Activated CD4-positive, alpha-beta memory T cell treated with anti-CD3 and anti-CD28 coated beads for 36 hours (primary cell): ENCODE measurements around the gene SMYD3. TPM values are rescaled to one million over a fixed set of nuclear protein-coding genes. Genes with fewer than 3 reads are reported as not detected.

Experiments
- CTCF ChIA-PET: fragments of 350-600 bp; sonication (Branson Sonifier 250); formaldehyde crosslinking; loops from one replicate; lab custom pipeline; 2021; ENCODE audit warnings: antibody characterized with exemption, inconsistent platforms; lab: Charles Lee
- POLR2A ChIA-PET: fragments of 350-600 bp; sonication (Branson Sonifier 250); formaldehyde crosslinking; loops from one replicate; lab custom pipeline; 2021; ENCODE audit warnings: antibody characterized with exemption; lab: Charles Lee
- DNase-seq: peaks from one replicate; pipeline ENCODE4 v3.0.0-alpha.2; 2020
- H3K27ac Mint-ChIP-seq: one replicate; pipeline ENCODE4 v1.8.0; 2021; ENCODE audit warnings: mixed read lengths
- H3K27me3 Mint-ChIP-seq: one replicate; pipeline ENCODE4 v1.8.0; 2021; ENCODE audit warnings: mixed read lengths
- H3K36me3 Mint-ChIP-seq: one replicate; pipeline ENCODE4 v1.8.0; 2021; ENCODE audit warnings: mixed read lengths
- H3K4me1 Mint-ChIP-seq: one replicate; pipeline ENCODE4 v1.8.0; 2021; ENCODE audit warnings: low read depth, mixed read lengths
- H3K4me3 Mint-ChIP-seq: one replicate; pipeline ENCODE4 v1.8.0; 2021; ENCODE audit warnings: mild to moderate bottlenecking, mixed read lengths
- H3K9me3 Mint-ChIP-seq: one replicate; pipeline ENCODE4 v1.8.0; 2021; ENCODE audit warnings: mixed read lengths
- intact Hi-C: fragments of 100-400 bp; cut with micrococcal nuclease; formaldehyde crosslinking; loops from one replicate; pipeline ENCODE4 v1.15.1; 2023
- total RNA-seq, 2 experiments: library from RNA; stranded (reverse); gene quantifications; one replicate each; pipeline ENCODE4 v1.2.3, GENCODE V29; 2021

Gene SMYD3
- total RNA-seq, 2 experiments from 2014 or later: 16.6 to 20.2 TPM

DNA sequence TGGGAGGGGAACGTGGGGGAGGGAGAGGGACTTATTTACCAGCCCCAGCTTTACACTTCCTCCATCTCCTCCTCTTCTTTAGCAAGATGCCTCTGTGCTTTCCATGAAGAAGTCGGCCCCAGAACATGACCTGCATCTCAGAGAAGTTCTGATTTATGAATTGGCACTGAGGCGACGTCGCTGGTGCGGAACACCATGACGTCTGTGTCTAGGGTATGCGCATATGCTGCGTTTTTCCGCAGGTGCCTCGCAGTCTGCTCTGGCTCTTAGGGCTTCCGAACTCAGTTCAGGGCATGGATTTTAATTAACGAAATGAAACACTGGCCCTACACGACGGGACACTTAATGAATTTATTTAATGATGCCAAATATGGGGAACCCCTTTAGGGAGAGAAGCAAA lies 510.3 kb downstream of the SMYD3 start:
- Mint-ChIP-seq H3K36me3 (no peaks in the 10 kb centered on the region), H3K9me3 (no peaks in the 10 kb centered on the region), H3K4me1 (no peaks in the 10 kb centered on the region), H3K27me3 (no peaks in the 10 kb centered on the region), H3K4me3 (no peak overlapping the region), H3K27ac (no peak overlapping the region)
- POLR2A ChIA-PET: no interaction called here
- CTCF ChIA-PET: no interaction called here
- DNase-seq: no peak
- intact Hi-C loops: no loop called here

DNA sequence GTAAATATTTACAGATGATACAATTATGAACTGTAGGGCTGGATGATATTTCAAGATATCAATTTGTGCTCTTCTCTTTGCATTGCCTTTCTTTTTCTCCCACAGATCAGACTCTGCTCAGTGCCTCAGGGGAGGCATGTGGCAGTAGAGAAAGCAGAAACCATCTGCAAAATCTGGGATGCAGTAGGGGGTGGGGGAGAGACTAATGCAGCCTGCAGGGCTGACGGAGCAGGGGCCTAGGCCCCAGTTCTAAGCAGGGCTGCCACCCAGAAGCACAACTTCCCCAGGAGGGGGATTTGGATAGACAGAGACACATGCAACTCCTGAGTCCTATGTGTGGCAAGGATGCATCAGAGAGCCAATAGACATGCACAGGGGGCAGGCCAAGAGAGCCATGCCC lies 511.6 kb downstream of the SMYD3 start:
- POLR2A ChIA-PET: no interaction called here
- intact Hi-C loops: no loop called here

DNA sequence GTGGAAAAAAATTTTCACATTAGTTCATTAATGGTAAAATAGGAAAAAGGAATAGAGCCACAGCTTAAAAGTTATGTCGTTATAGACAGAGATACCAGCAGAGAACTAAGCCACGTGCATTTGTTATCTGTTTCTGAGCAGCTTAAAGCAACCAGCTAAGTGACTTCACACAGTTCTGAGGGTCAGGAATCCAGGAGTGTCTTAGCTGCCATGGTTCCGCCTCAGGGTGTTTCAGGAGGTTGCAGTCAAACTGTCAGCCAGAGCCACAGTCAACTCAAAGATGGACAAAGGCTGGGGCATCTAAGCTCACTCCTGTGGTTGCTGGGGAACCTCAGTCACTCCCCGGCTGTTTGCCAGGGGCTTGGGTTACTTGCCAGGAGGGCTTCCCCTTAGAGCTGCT lies 515.8 kb downstream of the SMYD3 start:
- POLR2A ChIA-PET: interaction anchor here (0.6 kb wide), 1 partner anchor 194 kb away, joined by 3 read pairs; no protein-coding TSS in a partner anchor
- H3K4me3 Mint-ChIP-seq: no peak overlapping the region
- no peaks in the 10 kb centered on the region for H3K27me3 Mint-ChIP-seq
- DNase-seq: no peak
- no peaks in the 10 kb centered on the region for H3K9me3 Mint-ChIP-seq
- H3K27ac Mint-ChIP-seq: no peak overlapping the region
- H3K36me3 Mint-ChIP-seq: no peaks in the 10 kb centered on the region
- H3K4me1 Mint-ChIP-seq: no peaks in the 10 kb centered on the region
- intact Hi-C loops: no loop called here
- CTCF ChIA-PET: no interaction called here

More for the DNA sequence above, 511.6 kb downstream of the SMYD3 start:
- Mint-ChIP-seq H3K4me3 (no peak overlapping the region), H3K4me1 (no peaks in the 10 kb centered on the region), H3K27ac (no peak overlapping the region), H3K36me3 (no peaks in the 10 kb centered on the region), H3K9me3 (no peaks in the 10 kb centered on the region), H3K27me3 (no peaks in the 10 kb centered on the region)
- CTCF ChIA-PET: no interaction called here
- no peak for DNase-seq

DNA sequence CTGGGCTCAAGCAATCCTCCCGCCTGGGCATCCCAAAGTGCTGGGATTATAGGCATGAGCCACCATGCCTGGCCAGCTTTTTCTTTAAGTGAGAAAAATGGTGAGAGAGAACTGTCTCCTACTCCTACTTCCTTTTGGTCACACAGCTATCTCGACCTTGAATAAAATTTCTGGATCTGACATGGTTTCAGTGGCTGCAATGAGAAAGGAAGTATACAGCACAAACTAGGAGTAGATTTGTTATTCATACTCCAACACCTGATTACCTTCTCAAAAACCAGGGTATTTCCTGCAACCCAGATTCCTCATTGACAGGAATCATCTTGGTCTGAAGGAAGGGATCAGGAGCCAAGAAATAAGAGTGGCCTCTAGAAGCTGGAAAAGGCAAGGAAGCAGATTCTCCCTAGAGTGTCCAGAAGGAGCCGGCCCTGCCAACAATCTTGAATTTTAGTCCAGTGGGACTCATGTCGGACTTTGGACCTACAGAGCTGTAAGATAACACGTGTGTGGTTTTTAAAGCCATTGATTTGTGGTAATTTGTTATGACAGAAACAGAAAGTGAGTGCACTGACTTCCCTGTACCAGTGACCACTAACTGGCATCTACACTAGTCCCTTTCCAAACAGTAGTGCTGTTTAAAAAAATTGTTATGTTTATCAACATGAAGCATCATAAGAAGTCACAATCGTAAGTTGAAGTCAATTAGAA lies 516.6 kb downstream of the SMYD3 start:
- ChIA-PET POLR2A (no interaction called here), CTCF (interaction anchor here (0.7 to 1.4 kb wide), 2 partner anchors 11 to 14 kb away, joined by 3 to 4 read pairs; no protein-coding TSS in a partner anchor)
- no peak overlapping the region for H3K4me3 Mint-ChIP-seq
- no peaks in the 10 kb centered on the region for H3K36me3 Mint-ChIP-seq
- no peaks in the 10 kb centered on the region for H3K9me3 Mint-ChIP-seq
- no peaks in the 10 kb centered on the region for H3K4me1 Mint-ChIP-seq
- DNase-seq: no peak
- H3K27ac Mint-ChIP-seq: no peak overlapping the region
- no peaks in the 10 kb centered on the region for H3K27me3 Mint-ChIP-seq
- intact Hi-C loops: no loop called here

DNA sequence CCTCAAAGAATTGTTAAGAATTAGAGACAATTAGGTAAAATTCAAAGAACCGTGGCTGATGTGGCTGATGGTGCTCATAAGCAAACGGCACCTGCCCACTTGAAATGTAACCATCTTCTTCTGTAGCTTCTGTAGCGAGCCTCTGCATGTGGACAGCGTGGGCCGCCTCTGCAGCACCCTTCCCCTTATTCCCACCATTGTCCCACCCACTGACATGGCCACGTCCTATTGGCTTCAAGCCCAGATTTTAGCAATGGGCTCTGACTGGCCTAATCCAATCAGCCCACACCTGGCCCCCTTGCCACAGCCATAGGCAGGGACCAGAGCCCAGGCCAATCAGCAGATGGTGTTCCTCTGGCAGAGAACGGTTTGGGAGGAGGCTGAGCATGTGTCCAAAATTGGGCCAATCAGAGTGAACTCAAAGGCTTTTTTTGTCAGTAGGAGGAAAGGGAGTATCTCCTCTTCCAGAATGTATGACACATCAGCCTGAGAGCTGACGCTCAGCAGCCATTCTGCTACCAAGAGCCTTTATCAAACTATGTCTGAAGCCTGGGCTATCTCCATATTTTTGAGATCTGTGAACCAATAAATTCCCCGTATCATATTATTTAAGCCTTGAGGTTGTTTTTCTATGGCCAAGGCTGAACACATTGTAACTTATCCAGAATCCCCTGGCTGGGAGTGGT lies 518.5 kb downstream of the SMYD3 start:
- ChIA-PET POLR2A (no interaction called here), CTCF (no interaction called here)
- peaks cover 8% of the 10 kb centered on the region for H3K4me1 Mint-ChIP-seq
- H3K27me3 Mint-ChIP-seq: no peaks in the 10 kb centered on the region
- no peak for DNase-seq
- H3K9me3 Mint-ChIP-seq: no peaks in the 10 kb centered on the region
- intact Hi-C loops: no loop called here
- no peak overlapping the region for H3K27ac Mint-ChIP-seq
- no peak overlapping the region for H3K4me3 Mint-ChIP-seq
- H3K36me3 Mint-ChIP-seq: no peaks in the 10 kb centered on the region

DNA sequence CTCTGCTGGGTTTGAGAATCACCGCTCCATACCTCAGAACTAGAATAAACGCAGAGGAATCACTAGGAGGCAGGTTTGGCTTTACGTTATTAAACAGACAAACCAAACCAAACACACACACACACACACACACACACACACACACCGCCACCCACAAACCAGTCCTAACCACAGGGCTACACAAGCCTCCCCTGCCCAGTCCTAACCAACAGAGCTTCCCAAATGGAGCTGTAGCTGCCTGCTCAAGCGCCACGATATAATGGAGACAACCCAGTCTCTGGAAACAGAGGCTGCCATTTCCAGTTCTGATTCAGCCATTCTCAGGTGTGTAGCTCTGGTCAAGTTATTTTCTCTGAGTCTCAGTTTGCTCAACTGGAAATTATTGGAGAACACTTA lies 519.1 kb downstream of the SMYD3 start:
- H3K4me3 Mint-ChIP-seq: no peak overlapping the region
- no peaks in the 10 kb centered on the region for H3K9me3 Mint-ChIP-seq
- no peaks in the 10 kb centered on the region for H3K27me3 Mint-ChIP-seq
- H3K27ac Mint-ChIP-seq: no peak overlapping the region
- ChIA-PET POLR2A (no interaction called here), CTCF (no interaction called here)
- H3K4me1 Mint-ChIP-seq: peaks cover 8% of the 10 kb centered on the region
- DNase-seq: no peak
- intact Hi-C loops: no loop called here
- H3K36me3 Mint-ChIP-seq: no peaks in the 10 kb centered on the region

DNA sequence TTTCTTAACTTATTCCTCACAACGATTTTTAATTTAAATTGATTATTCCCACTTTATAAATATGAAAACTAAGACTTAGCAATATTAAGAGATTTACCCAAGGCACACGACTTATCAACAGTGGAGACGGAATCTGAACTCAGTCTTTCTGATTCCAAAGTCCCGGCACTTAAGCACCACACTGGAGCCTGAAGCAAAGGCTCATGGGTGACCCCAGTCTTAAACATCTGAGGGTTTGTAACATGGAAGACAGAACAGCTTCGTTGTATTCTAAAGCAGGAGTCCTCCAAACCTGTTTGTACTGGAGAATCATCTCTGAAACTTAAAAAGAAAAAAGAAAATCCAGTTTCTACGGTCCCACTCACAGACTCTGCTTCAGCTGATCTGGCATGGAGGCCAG lies 519.5 kb downstream of the SMYD3 start:
- H3K9me3 Mint-ChIP-seq: no peaks in the 10 kb centered on the region
- no peak overlapping the region for H3K27ac Mint-ChIP-seq
- intact Hi-C loops: no loop called here
- ChIA-PET POLR2A (no interaction called here), CTCF (no interaction called here)
- no peak overlapping the region for H3K4me3 Mint-ChIP-seq
- H3K27me3 Mint-ChIP-seq: no peaks in the 10 kb centered on the region
- DNase-seq: no peak
- no peaks in the 10 kb centered on the region for H3K36me3 Mint-ChIP-seq
- peaks cover 8% of the 10 kb centered on the region for H3K4me1 Mint-ChIP-seq

DNA sequence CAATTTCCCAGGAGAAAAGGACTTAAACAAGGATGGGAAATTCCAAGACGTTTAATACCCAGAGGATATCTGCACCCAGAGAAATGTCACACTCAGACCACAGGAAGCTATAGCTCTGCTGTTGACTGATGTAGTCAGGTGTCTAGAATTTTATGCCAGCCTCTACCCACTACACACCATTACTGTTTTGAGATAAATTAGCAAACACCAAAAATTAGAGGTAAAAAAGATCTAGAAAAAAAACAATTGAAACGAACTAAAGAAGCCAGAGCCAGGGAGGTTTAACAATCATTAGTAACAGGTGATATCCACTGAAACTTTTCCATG lies 519.9 kb downstream of the SMYD3 start:
- Mint-ChIP-seq H3K9me3 (no peaks in the 10 kb centered on the region), H3K27me3 (no peaks in the 10 kb centered on the region), H3K27ac (no peak overlapping the region), H3K4me3 (no peak overlapping the region), H3K4me1 (peaks cover 8% of the 10 kb centered on the region), H3K36me3 (no peaks in the 10 kb centered on the region)
- CTCF ChIA-PET: no interaction called here
- POLR2A ChIA-PET: no interaction called here
- intact Hi-C loops: no loop called here
- DNase-seq: no peak

DNA sequence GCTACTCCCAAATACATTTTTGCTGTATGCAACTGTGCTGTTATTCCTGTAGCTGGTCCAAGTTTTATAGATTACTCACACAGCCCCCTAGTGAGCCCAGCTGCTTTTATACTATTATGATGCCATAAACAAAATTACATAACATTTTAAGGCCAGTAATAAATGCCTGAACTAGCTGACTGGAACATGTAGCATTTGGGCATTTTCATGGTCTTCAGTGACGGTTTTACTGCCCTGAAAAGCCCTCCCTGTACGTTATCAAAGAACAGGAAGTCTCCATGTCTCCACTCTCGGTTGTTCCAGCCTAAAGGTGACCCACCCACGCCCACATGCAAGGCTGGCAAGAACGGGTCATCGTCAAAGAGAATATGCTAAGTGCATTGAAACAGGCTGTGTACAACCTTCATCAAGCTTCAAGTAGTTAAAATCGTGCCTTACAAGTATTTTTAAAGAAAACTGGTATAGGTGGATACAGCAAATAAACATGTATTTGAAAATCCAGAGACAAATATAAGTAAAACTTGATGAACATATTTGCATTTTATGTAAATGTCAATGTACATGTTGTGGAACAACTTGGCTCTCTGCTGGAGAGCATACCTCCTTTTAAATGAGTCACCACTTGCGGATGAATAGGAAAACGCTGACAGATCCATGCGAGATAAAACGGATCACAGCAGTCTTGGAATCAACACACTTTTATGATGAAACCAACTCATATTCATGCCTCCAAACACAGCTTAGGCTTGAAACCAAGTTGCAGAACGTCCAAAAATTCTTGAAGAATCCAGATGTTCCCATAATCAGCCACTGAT lies 520.5 kb downstream of the SMYD3 start:
- ChIA-PET CTCF (no interaction called here), POLR2A (no interaction called here)
- no peak overlapping the region for H3K27ac Mint-ChIP-seq
- H3K36me3 Mint-ChIP-seq: no peaks in the 10 kb centered on the region
- no peak for DNase-seq
- H3K27me3 Mint-ChIP-seq: no peaks in the 10 kb centered on the region
- intact Hi-C loops: no loop called here
- no peaks in the 10 kb centered on the region for H3K9me3 Mint-ChIP-seq
- peaks cover 8% of the 10 kb centered on the region for H3K4me1 Mint-ChIP-seq
- no peak overlapping the region for H3K4me3 Mint-ChIP-seq

DNA sequence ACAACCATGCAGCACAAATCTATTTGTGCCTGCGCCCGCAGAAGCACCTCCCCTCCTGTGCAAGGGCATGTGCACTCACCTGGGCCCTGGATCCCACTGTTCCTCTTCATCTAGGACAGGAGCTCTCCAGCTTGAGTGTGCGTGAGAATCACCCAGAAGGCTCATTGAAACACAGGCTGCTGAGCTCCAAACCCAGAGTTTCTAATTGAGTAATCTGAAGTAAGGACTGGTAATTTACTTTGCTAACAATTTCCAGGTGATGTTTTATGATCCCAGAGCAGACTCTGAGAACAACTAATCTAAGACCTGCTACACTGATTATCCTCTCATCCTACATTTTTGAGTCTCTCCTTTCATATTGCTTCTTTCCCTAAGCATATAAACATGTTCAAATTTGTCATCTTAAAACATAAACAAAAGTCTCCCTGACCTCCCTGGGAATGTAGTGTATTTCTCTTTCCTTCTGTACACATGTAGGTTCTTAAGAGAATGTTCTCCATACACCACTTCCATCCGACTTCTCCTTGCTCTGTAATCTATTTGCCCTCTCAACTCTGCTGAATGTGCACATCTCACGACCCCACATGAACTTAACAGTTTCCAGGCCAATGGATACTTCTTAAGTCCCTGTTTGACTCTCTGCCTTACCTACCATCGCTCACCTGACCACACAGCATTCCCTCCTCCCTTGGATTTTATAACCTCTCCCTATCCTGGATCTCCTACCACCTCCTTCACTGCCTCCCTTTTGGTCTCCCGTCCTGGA lies 522.5 kb downstream of the SMYD3 start:
- intact Hi-C loops: no loop called here
- POLR2A ChIA-PET: no interaction called here

DNA sequence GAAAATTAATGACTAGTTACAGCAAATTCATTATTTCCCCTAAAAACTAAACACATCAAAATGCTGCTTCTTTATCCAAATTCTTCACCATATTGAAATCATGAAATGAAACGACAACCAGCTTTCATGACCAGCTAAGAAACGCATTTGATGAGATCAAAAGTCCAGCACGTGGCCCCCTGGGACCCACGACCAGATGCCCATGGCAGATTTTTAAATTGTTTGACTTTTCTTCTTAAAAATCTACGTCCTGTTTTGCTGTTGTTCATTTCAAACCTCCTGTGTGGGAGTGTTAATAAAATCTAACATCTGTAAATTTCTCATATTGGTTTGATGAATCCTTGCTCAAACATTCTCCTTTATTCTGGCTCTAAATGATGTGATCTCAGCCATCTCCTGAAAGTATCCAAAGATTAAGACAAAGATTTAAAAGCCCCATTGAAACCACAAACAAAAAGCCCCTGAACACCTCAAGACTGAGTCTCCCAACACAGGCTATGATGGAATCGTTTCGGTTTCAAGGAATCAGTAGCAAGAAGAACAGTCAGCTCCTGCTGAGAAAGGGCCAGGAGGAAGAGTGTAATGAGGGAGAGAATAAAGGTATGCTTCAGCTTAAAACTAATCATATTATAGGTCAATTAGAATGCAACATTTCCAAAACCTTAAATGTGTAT lies 523.6 kb downstream of the SMYD3 start:
- Mint-ChIP-seq H3K4me1 (peaks cover 13% of the 10 kb centered on the region), H3K27me3 (no peaks in the 10 kb centered on the region), H3K36me3 (no peaks in the 10 kb centered on the region), H3K4me3 (no peak overlapping the region), H3K9me3 (no peaks in the 10 kb centered on the region), H3K27ac (no peak overlapping the region)
- intact Hi-C loops: no loop called here
- DNase-seq: no peak
- ChIA-PET POLR2A (no interaction called here), CTCF (interaction anchor here (1.3 kb wide), 1 partner anchor 830 kb away, joined by 3 read pairs; no protein-coding TSS in a partner anchor)

More for the DNA sequence above, 522.5 kb downstream of the SMYD3 start:
- Mint-ChIP-seq H3K27ac (no peak overlapping the region), H3K9me3 (no peaks in the 10 kb centered on the region), H3K4me1 (peaks cover 8% of the 10 kb centered on the region), H3K27me3 (no peaks in the 10 kb centered on the region), H3K4me3 (no peak overlapping the region), H3K36me3 (no peaks in the 10 kb centered on the region)
- CTCF ChIA-PET: interaction anchor here (1.3 kb wide), 1 partner anchor 832 kb away, joined by 3 read pairs; no protein-coding TSS in a partner anchor
- DNase-seq: no peak
